PC-3 (cell line): ENCODE results near the gene RINT1. TPM values are rescaled to one million over a fixed set of nuclear protein-coding genes. Genes with fewer than 3 reads are reported as not detected.

ENCODE experiments used
- ATAC-seq: fragments of 200-7000 bp; cut with Tn5 transposase; 2 replicates; pipeline ENCODE4 v1.9.1; 2020; ENCODE audit warnings: mild to moderate bottlenecking, moderate library complexity
- BruUV-seq: library from RNA; stranded (reverse); fragments of 400-500 nt; replicated peaks from 2 replicates; lab custom pipeline; 2021; lab: Mats Ljungman, UMichigan
- CTCF ChIA-PET: fragments of 300-600 bp; sonication (Branson Sonifier 250); formaldehyde crosslinking; loops from one replicate; lab custom pipeline; 2022; ENCODE audit warnings: antibody characterized with exemption; lab: Charles Lee
- POLR2A ChIA-PET: fragments of 300-600 bp; sonication (Branson Sonifier 250); formaldehyde crosslinking; loops from one replicate; lab custom pipeline; 2022; ENCODE audit warnings: antibody characterized with exemption; ENCODE audit not compliant: unreplicated experiment; lab: Charles Lee
- DNase-seq: peaks from one replicate; pipeline ENCODE4 v3.0.0-alpha.2; 2015
- H2AFZ ChIP-seq: fragments of 300-600 bp; sonication (generic); 2 replicates; pipeline ENCODE4 v1.6.0; 2016; ENCODE audit warnings: antibody characterized with exemption, low read length
- H3F3A ChIP-seq: fragments of 300-600 bp; sonication (generic); one replicate; pipeline ENCODE4 v1.6.0; 2017; ENCODE audit warnings: antibody characterized with exemption, low read length, control low read depth, mild to moderate bottlenecking; ENCODE audit not compliant: unreplicated experiment
- H3K27ac ChIP-seq: fragments of 300-600 bp; sonication (generic); 2 replicates; pipeline ENCODE4 v1.5.1; 2016; ENCODE audit warnings: mild to moderate bottlenecking, low read length
- H3K27me3 ChIP-seq: fragments of 300-600 bp; sonication (generic); 2 replicates; pipeline ENCODE4 v1.6.1; 2016; ENCODE audit warnings: low read length, mixed read lengths
- H3K36me3 ChIP-seq: fragments of 300-600 bp; sonication (generic); 2 replicates; pipeline ENCODE4 v1.6.1; 2016; ENCODE audit warnings: low read depth, mixed run types, low read length, mixed read lengths
- H3K4me1 ChIP-seq: fragments of 300-600 bp; sonication (generic); 2 replicates; pipeline ENCODE4 v1.5.1; 2016; ENCODE audit warnings: low read length; ENCODE audit not compliant: insufficient read depth
- H3K4me2 ChIP-seq: fragments of 300-600 bp; sonication (generic); 2 replicates; pipeline ENCODE4 v1.6.0; 2016; ENCODE audit warnings: low read length
- H3K4me3 ChIP-seq: fragments of 300-600 bp; sonication (generic); 2 replicates; pipeline ENCODE4 v1.5.1; 2016; ENCODE audit warnings: mild to moderate bottlenecking, low read length, mixed read lengths
- H3K79me2 ChIP-seq: fragments of 300-600 bp; sonication (generic); 2 replicates; pipeline ENCODE4 v1.6.1; 2017; ENCODE audit warnings: low read length, mixed read lengths
- H3K9ac ChIP-seq: fragments of 300-600 bp; sonication (generic); 2 replicates; pipeline ENCODE4 v1.6.0; 2016; ENCODE audit warnings: mild to moderate bottlenecking, low read length
- H3K9me2 ChIP-seq: fragments of 300-600 bp; sonication (generic); replicated peaks from 2 replicates; pipeline ENCODE4 v1.6.1; 2016; ENCODE audit warnings: mixed run types, low read length, mixed read lengths
- H3K9me3 ChIP-seq: fragments of 300-600 bp; sonication (generic); 2 replicates; pipeline ENCODE4 v1.6.1; 2016; ENCODE audit warnings: low read length, mixed read lengths
- H4K20me1 ChIP-seq: fragments of 300-600 bp; sonication (generic); 2 replicates; pipeline ENCODE4 v1.6.1; 2016; ENCODE audit warnings: low read length, mixed read lengths
- EZH2 ChIP-seq: fragments of 300-600 bp; sonication (generic); IDR thresholded peaks from one replicate; pipeline ENCODE4 v1.6.1; 2017; ENCODE audit warnings: antibody characterized with exemption, mild to moderate bottlenecking, low read length; ENCODE audit not compliant: unreplicated experiment
- EZH2phosphoT487 ChIP-seq: fragments of 300-600 bp; sonication (generic); IDR thresholded peaks from 2 replicates; pipeline ENCODE4 v1.6.1; 2018; ENCODE audit warnings: mild to moderate bottlenecking, antibody characterized with exemption, low read length, borderline replicate concordance
- intact Hi-C: fragments of 100-400 bp; cut with micrococcal nuclease; formaldehyde crosslinking; loops from 2 replicates; pipeline ENCODE4 v1.9.0; 2023
- total RNA-seq: library from RNA; depleted of rRNA; stranded (reverse); fragments of >200 nt; gene quantifications from 2 replicates; pipeline ENCODE4 v1.2.3, GENCODE V29; 2014
- TF ChIP-seq, protein P1 (sequence below): fragments of 300-600 bp; sonication (generic); conservative IDR thresholded peaks from 2 replicates; pipeline ENCODE4 v1.5.1; 2017; ENCODE audit warnings: antibody characterized with exemption, low read depth, mild to moderate bottlenecking, low read length

Gene RINT1
- total RNA-seq, 1 experiment from 2014 or later = 20.8 TPM

DNA sequence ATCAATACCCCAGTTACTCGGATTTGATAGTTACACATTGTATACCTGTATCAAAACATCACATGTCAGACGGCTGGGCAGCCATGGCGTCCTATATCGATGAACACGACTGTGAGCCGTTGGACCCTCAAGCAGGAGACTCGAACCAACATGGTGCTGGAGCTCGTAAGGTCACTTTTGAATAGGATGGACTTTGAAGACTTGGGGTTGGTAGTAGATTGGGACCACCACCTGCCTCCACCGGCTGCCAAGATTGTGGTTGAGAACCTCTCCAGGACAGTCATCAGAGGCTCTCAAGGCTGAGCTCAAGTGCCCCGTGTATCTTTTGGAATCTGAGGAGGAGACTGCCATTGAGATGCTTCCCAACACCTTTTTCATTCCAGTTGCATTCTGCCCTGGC, 1.9 kb upstream of the RINT1 start:
- ATAC-seq = no peak
- Histone ChIP-seq H3K9me2 (no peaks in the 10 kb centered on the region), H3K4me2 (no peak overlapping the region), H3K4me3 (no peak overlapping the region), H3K36me3 (no peaks in the 10 kb centered on the region), H3K79me2 (peaks cover 27% of the 10 kb centered on the region), H3K4me1 (peaks cover 18% of the 10 kb centered on the region), H3K27ac (no peak overlapping the region), H3F3A (no peaks in the 10 kb centered on the region), H4K20me1 (no peaks in the 10 kb centered on the region), H3K27me3 (no peaks in the 10 kb centered on the region), H3K9ac (no peak overlapping the region), H2AFZ (no peak overlapping the region), H3K9me3 (no peaks in the 10 kb centered on the region)
- CTCF ChIA-PET = no interaction called here
- intact Hi-C loops = loop anchor here (5.0 kb wide), 2 partner anchors 117 to 647 kb away; no protein-coding TSS in a partner anchor
- no TSS peak for BruUV-seq
- TF ChIP-seq, protein P1, sequence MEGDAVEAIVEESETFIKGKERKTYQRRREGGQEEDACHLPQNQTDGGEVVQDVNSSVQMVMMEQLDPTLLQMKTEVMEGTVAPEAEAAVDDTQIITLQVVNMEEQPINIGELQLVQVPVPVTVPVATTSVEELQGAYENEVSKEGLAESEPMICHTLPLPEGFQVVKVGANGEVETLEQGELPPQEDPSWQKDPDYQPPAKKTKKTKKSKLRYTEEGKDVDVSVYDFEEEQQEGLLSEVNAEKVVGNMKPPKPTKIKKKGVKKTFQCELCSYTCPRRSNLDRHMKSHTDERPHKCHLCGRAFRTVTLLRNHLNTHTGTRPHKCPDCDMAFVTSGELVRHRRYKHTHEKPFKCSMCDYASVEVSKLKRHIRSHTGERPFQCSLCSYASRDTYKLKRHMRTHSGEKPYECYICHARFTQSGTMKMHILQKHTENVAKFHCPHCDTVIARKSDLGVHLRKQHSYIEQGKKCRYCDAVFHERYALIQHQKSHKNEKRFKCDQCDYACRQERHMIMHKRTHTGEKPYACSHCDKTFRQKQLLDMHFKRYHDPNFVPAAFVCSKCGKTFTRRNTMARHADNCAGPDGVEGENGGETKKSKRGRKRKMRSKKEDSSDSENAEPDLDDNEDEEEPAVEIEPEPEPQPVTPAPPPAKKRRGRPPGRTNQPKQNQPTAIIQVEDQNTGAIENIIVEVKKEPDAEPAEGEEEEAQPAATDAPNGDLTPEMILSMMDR = no peak
- no peak for TF ChIP-seq EZH2
- no peak for TF ChIP-seq EZH2phosphoT487
- POLR2A ChIA-PET = no interaction called here
- no peak for DNase-seq

DNA sequence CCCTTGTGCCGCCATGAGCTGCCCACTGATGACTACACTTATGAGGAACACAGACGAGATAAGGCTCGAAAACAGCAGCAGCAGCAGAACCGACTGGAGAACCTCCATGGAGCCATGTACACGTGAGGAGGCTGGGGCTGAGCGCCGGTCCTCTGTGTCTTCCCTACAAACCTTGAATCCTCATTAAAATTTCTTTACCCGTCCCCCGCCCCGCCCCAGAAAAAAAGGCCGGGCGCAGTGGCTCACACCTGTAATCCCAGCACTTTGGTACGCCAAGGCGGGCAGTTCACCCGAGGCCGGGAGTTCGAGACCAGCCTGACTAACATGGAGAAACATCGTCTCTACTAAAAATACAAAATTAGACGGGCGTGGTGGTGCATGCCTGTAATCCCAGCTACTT, 1.5 kb upstream of the RINT1 start:
- no peak overlapping the region for H2AFZ ChIP-seq
- no peak overlapping the region for H3K9ac ChIP-seq
- no peaks in the 10 kb centered on the region for H4K20me1 ChIP-seq
- H3K27ac ChIP-seq = no peak overlapping the region
- no peak overlapping the region for H3K4me3 ChIP-seq
- H3K4me1 ChIP-seq = peaks cover 18% of the 10 kb centered on the region
- H3K27me3 ChIP-seq = no peaks in the 10 kb centered on the region
- peaks cover 31% of the 10 kb centered on the region for H3K79me2 ChIP-seq
- TF ChIP-seq EZH2phosphoT487 (no peak), EZH2 (no peak)
- TF ChIP-seq, protein P1 = no peak
- DNase-seq (no peak), ATAC-seq (no peak)
- POLR2A ChIA-PET = no interaction called here
- no peaks in the 10 kb centered on the region for H3K9me2 ChIP-seq
- no peak overlapping the region for H3K4me2 ChIP-seq
- H3K9me3 ChIP-seq = no peaks in the 10 kb centered on the region
- no peaks in the 10 kb centered on the region for H3F3A ChIP-seq
- BruUV-seq = no TSS peak
- H3K36me3 ChIP-seq = no peaks in the 10 kb centered on the region; the same call in 1 of the 2 replicates
- intact Hi-C loops = loop anchor here (5.0 kb wide), 2 partner anchors 117 to 647 kb away; no protein-coding TSS in a partner anchor
- CTCF ChIA-PET = no interaction called here

DNA sequence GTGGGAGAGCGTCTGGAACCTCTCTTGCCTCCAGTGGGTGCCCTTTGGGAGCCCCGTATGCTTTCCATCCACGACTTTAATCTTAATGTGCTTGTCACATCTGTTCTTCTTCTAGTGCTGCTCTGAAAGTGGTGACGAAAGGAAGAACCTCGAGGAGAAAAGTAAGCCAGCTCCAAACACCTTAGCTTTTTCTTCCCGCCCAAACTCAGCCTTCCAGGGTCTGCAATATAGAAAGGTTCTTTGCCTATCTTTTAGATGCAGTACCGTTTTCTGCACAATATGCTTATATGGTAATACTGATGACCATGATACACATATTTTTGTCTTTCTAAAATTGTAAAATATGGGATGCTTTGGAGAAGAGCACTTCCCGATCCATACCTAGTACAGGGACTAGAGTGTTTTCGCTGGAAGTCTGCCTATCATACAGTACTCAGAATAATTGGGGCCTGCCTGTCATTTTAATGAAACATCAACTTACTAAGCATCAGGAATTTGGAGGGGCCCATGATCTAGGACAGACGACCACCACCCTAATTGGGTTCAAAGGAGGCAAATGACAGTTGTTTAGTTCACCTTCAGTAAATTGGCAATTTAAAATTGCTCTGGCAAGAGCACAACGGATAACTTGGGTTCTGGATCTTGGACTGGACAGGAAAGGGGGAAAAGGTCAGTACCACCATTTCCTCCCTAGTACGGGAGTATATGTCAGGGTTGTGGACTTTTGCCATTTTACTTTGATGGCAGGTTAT, 884 bp downstream of the RINT1 start:
- H3K9ac ChIP-seq = peak overlapping the region; percentile 93
- CTCF ChIA-PET = no interaction called here
- H3K79me2 ChIP-seq = peaks cover 35% of the 10 kb centered on the region
- no peaks in the 10 kb centered on the region for H3K9me3 ChIP-seq
- H2AFZ ChIP-seq = peak overlapping the region; percentile 99
- H3K27ac ChIP-seq = no peak overlapping the region
- TF ChIP-seq, protein P1 = no peak
- peak overlapping the region; percentile 86 for H3K4me2 ChIP-seq
- H4K20me1 ChIP-seq = no peaks in the 10 kb centered on the region
- no peaks in the 10 kb centered on the region for H3K27me3 ChIP-seq
- H3K4me1 ChIP-seq = peaks cover 18% of the 10 kb centered on the region
- POLR2A ChIA-PET = no interaction called here
- ATAC-seq (no peak), DNase-seq (peak; percentile 12)
- peak overlapping the region; percentile 91 for H3K4me3 ChIP-seq
- no TSS peak for BruUV-seq
- peaks cover 9% of the 10 kb centered on the region for H3K36me3 ChIP-seq
- no peaks in the 10 kb centered on the region for H3F3A ChIP-seq
- no peaks in the 10 kb centered on the region for H3K9me2 ChIP-seq
- intact Hi-C loops = loop anchor here (1.0 to 5.0 kb wide), 4 partner anchors 11 to 644 kb away; partner anchors contain the start of gene PUS7
